ENCODE measurements around the gene ZSCAN10.
"Not testable (repeated sequence)": the region's sequence is repeated elsewhere in the genome, so short reads cannot be mapped to it uniquely, and the experiment has no call there.

The ZSCAN10 gene

GRCh38 chr16:3059041-3059722 lies 39.9 kb downstream of the ZSCAN10 start:
- FAIRE-seq: no peak

- no peak for FAIRE-seq
Observed at GRCh38 chr16:3058139-3059030, 40.7 kb downstream of the ZSCAN10 start.

- no peak for FAIRE-seq
Observed at GRCh38 chr16:3057181-3058138, 41.6 kb downstream of the ZSCAN10 start.

GRCh38 chr16:3056336-3057180 lies 42.5 kb downstream of the ZSCAN10 start:
- FAIRE-seq: no peak

GRCh38 chr16:3055734-3056115 lies 43.4 kb downstream of the ZSCAN10 start:
- not testable (repeated sequence) for FAIRE-seq

GRCh38 chr16:3054965-3055733 lies 43.9 kb downstream of the ZSCAN10 start:
- FAIRE-seq: no peak

GRCh38 chr16:3053330-3053710 lies 45.8 kb downstream of the ZSCAN10 start:
- not testable (repeated sequence) for FAIRE-seq

DNA sequence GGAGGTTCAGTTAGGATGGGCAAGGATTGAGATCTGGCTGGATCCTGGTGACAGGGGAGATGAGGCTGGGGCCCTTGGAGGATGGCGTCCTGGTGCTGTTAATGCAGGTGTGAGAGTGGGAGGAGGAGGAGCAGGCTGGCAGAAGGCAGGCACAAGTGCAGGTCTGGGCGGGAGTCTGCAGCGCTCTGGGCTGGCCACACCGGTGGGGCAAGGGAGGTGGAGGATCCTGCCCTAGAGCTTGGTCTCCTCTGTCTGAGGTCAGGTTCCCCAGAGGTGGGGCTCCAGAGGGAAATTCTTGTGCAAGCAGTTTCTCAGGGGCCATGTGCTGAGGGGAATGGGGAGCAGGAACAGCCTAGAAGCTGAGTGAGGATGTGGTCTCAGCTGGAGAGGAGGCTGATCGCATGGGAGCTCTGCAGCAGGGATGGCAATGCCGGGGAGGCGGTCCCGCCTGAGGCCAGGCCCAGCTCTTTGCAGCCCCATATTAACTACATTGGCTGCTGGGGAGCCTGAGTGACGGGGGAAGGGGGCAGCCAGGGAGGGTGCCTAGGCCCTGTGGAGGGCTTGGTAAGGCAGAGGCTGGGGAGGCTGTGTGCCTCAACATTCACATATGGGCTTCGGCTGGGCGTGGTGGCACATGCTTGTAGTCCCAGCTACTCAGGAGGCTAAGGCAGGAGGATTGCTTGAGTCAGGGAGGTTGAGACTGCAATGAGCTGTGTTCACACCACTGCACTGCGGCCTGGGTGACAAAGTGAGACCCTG lies 46.3 kb downstream of the ZSCAN10 start:
- not testable (repeated sequence) for FAIRE-seq

DNA sequence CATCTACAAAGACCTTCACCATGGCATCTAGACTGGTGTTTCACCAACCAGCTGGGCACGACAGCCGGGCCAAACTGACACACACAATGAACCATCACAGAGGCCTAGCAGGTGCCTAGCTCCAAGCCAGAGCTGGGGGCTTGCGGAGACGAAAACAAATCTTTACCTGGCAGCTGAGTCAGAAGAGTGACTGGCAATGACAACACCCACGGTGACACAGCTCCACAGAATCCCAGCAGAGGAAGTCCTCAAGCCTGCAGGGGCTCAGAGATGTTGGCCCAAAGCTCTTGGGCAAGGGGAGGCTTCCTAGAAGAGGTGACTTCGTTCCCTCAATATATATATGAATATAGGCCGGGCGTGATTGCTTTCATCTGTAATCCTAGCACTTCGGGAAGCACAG lies 47.6 kb downstream of the ZSCAN10 start:
- no peak for FAIRE-seq

DNA sequence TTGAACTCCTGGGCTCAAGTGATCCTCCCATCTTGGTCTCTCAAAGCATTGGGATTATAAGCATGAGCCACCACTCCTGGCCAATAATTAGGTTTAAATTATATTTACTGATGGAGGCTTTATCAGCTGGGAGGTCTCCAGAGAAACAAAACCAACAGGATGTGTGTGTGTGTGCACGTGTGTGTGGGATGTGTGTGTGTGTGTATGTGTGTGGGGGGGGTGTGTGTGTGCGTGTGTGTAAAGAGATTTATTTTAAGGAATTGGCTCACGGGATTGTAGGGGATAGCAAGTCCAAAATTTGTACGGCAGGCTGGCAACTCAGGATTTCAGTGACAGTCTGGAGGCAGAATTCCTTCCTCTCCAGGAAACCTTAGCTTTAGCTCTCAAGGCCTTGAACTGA lies 48.1 kb downstream of the ZSCAN10 start:
- FAIRE-seq: no peak

DNA sequence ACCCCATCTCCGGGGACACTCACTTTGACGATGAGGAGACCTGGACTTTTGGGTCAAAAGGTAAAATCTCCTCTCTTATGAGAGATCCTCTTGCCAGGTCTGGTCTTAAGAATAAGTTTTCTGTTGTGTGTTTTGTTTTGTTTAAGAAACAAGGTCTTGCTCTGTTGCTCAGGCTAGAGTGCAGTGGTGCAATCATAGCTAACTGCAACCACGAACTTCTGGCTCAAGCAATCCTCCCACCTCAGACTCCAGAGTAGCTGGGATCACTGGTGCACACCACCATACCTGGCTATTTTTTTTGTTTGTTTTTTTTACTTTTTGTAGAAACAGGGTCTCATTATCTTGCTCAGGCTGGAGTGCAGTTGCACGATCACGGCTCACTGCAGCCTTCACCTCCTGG lies 48.6 kb downstream of the ZSCAN10 start:
- no peak for FAIRE-seq

- FAIRE-seq: no peak
Observed at GRCh38 chr16:3049921-3050481, 49.1 kb downstream of the ZSCAN10 start.

DNA sequence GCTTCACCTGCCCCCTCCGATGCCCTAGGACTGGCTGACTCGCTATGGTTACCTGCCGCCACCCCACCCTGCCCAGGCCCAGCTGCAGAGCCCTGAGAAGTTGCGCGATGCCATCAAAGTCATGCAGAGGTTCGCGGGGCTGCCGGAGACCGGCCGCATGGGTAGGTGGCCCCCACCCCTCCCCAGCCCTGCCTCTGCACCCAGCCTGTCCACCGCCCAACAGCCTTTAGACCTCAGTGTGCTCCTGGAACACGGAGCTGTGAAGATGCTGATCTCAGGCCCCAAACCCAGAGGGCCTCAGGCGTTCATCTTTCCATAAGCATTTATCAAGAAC lies 51.7 kb downstream of the ZSCAN10 start:
- FAIRE-seq: no peak

DNA sequence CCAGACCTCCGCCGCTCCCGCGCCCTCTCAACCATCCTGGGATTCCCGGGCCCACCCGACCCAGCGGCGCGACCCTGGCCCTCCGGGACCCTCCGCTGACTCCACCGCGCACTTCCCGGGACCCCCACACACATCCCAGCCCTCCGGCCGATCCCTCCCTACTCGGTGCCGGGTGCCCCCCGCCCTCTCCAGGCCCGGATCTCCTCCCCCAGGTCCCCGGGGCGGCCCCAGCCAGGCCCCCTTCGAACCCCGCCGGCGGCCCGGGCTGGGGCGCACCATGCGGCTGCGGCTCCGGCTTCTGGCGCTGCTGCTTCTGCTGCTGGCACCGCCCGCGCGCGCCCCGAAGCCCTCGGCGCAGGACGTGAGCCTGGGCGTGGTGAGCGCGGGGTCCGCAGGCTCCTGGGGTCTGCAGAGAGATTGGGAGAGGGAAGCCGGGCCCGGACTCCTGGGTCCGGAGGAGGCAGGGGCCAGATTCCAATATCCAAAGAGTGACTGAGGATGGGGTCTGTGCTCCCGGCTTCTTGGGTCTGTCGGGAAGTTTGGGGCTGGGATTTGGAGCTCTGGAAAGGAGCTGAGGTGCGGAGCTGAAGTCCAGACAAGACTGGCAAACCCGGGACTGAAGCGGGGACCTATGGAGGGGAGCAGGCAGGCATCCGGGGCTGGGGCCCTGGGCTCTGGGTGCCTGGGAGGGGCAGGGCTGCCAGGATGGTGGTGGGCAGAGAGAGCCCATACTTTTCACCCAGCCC lies 52.3 kb downstream of the ZSCAN10 start:
- FAIRE-seq: no peak

- no peak for FAIRE-seq
Observed at GRCh38 chr16:3045758-3046640, 53.1 kb downstream of the ZSCAN10 start, which contains the start of gene MMP25. Gene MMP25 (plus strand): TSS chr16:3046561. CDS start chr16:3046918, 357 bp downstream.

DNA sequence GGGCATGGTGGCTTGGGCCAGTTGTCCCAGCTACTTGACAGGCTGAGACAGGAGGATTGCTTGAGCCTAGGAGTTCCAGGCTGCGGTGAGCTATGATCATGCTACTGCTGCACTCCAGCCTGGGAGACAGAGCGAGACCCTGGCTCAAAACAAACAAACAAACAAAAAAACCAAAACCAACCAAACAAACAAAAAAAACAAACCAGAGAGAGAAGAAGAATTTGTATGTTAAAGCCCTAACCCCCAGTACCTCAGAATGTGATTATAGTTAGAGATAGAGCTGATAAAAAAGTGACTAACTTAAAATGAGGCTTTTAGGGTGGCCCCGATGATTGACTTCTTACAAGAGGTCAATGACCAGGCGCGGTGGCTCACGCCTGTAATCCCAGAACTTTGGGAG lies 54.4 kb downstream of the ZSCAN10 start:
- FAIRE-seq: no peak

DNA sequence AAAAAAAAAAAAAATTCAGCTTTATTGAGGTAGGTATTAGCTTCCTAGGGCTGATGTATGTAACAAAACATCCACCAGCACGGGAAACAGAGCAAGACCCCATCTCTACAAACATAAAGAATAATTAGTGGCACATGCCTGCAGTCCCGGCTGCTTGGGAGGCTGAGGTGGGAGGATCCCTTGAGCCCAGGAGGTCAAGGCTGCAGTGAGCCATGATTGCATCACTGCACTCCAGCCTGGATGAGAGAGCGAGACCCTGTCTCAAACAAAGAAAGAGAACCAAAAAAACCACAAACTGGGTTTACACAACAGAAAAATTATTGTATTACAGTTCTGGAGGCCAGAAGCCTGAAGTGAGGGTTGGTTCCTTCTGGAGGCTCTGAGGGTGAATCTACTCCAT lies 56.7 kb downstream of the ZSCAN10 start:
- FAIRE-seq: no peak

- FAIRE-seq: no peak
Observed at GRCh38 chr16:3038896-3039295, 60.2 kb downstream of the ZSCAN10 start.

Data from endometrium (tissue), 2 donors.